Iris pigment epithelial cell (primary cell): ENCODE measurements around the gene ALPP.
"Not testable (repeated sequence)": the region's sequence is repeated elsewhere in the genome, so short reads cannot be mapped to it uniquely, and the experiment has no call there.

Experiments used
- DNase-seq: peaks from one replicate; pipeline ENCODE4 v3.0.0-alpha.2; 2011; ENCODE audit warnings: low read depth

The ALPP gene

DNA sequence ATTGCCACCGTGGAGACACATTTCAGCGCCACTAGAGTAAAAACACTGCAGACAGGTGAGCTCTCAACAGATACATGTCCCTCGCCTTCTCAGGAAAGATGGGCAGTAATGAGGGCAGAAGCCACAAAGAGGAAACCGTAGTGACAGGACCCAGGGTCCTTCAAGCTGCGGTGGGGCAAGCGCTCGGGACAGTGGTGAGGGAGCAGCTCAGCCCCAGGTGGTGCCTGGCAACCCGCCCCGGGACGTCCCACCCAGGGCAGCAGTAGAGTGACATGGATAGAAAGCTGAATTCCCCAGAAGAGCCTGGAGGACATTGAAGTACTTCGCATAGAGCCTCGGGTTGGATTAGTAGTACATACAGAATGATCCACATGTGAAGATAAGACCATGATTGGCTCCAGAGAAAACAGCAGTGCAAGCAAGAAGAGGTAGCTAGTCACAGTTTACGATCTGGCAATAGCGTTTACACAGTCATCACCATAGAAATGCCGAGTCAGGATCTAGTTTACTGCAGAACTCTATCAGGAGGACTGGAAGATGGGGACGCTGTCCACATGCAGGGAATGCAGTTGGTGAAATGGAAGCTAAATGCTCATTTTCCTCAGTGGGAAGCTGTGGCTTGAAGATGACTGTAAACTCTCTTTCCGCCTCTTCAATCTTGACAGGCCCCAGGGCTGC is 37.4 kb upstream of the ALPP start:
- no peak for DNase-seq

- no peak for DNase-seq
Measured at GRCh38 chr2:232341739-232342126, 36.8 kb upstream of the ALPP start.

DNA sequence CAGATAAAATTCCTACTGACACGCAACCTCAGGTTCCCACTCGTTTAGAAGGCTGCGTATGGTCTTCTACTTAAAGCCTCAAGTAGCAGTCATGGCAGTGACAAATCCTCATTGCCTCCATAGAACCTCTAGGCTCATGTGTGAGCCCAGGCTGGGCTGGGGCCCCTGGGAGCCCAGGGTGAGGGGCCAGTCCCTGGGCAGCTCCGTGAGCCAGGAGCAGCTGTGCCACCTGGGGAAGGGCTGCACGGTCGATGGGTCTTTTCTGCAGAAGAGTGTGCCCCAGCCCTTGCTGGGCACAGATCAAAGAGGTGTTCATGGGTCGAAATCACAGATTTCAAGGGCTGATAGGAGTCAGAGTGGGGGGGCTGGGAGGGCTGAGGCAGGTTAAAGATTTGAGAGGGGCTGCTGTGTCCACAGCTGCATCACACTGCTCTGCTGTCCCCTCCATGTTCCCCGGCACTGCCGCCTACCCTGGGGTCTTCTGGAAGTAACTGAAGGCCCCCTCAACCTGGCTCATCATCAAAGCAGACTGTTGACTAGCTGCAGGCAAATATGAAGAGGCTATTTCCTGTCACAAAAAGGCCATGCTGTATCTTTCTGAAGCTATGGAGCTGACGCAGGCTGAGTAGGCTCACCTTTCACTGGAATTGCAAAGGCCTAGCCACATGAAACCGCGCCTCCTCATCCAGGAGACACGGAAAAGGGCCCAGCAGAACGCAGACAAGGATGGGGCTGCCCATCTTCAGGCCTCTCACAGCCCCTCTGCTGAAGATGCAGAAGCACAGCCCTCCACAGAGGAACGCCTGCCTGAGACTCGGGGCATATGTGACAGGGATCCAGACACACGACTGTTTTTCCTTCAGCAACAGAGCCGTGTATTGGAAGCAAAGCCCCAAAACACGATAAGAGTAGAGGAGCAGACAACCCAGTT is 35.7 kb upstream of the ALPP start:
- DNase-seq: no peak

DNA sequence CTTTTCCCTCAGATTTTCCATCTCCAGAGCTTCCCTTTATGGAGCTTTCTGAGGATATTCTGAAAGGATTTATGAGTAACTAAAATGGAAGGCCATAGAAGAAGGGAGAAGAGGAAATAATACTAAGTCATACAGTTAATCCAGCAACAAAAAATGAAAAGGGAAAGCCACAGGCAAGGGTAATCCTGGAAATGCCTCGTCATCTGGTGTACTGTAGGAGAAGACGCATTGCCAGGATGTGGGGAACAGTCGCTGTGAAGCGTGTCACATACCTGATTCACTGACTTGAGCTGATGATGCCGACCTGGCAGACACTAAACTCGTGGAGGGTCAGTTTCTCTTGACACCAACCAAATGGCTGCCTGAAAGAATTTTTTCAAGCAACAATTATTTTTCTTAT is 34.7 kb upstream of the ALPP start:
- no peak for DNase-seq

DNA sequence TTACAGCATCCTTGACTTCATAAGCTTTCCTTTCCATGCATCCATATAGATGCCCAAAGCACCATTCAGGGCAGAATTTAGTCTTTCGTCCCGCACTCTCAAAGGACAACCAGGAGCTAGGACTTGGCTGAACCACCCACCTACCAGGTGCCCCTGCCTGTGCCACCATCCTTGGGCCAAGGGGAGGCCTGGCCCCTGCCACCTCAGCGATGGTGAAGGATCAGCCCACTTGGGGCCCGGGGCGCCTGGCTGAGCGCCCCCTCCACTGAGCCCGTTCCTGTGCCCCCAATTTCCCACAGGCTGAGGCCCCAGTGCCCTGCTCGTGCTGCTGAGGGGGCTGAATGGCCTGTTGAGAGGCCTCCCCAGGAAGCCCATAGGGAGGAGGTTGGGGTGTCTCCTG is 33.3 kb upstream of the ALPP start:
- DNase-seq: no peak

- DNase-seq: no peak
Measured at GRCh38 chr2:232347369-232347768, 31.2 kb upstream of the ALPP start.

DNA sequence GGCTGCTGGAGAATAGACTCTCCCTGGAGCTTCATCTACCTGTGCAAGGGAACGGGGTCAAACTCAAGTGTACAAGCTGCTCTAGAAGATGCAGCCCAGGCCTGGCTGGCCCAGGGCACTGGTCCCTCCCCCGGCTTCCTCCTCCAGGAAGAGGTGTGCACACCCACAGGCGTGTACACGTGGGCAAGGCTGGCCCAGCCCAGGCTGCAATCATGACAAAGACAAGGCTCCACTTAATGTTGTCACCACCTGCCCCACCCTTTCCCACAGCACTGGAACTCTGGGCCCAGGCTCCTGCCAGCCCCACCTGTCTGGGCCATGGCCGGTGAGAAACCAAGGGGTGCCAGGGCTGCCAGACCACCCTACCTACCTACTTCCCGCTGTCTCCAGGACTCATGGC is 29.6 kb upstream of the ALPP start:
- no peak for DNase-seq

DNA sequence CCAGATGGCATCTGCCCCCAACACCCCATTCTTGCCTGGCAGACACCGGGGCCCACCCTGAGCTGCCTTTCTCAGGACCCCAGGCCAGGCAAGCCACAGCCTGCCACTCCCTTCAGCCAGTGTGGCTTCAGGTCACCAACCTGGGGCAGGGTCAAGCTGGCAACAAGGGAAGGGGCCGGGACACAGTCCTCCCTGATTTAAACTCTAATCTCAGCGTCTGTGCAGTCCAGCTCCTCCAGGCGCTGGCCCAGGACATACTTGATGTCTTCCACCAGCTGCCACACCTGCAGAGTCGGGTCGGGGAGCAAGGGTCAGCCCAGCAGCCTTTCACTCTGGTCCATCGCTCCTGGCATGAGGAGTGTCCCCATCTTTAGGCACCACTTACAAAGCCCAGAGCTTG is 29.0 kb upstream of the ALPP start:
- no peak for DNase-seq

- DNase-seq: no peak
Measured at GRCh38 chr2:232349946-232350635, 28.5 kb upstream of the ALPP start.

GRCh38 chr2:232350804-232351685 is 27.5 kb upstream of the ALPP start:
- no peak for DNase-seq

GRCh38 chr2:232351686-232352510 is 26.7 kb upstream of the ALPP start:
- no peak for DNase-seq

GRCh38 chr2:232352511-232353091 is 25.9 kb upstream of the ALPP start:
- no peak for DNase-seq

DNA sequence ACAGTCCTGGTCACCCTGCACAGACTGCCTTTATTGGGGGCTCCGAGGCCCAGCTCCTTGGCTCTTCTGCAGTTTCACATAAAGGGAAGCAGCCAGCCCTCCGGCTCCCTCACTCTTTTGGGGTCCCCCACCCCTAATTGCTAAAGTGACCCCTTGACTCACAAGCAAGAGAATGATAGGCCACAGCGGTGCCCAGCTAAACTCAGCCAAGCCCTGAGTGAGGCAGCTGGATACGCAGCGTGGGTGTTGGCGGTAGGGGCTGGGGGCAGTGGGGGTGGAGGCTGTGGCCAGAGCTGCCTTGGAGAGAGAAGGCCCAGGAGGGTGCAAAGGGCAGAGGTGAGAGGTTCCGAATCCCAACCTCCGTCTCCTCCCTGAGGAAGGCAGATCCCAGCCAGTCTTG is 25.5 kb upstream of the ALPP start:
- DNase-seq: no peak

DNA sequence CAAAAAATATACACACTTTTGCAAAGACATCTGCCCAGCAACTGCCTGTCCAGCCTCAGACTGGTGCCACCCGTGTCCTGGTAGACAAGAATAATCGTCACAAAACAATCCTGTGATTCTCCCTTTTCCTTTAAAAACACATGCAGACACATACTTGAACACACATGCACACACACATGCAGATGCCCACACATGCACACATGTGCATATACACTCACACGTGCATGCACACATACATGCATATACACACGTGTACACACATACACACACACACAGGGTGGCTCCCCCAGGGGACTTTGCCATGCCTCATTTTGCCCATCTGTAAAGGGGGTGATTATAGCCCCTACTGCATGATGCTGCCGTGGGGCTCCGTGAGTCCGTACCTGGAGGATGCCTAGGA is 24.9 kb upstream of the ALPP start:
- DNase-seq: no peak

GRCh38 chr2:232354069-232354468 is 24.5 kb upstream of the ALPP start:
- no peak for DNase-seq

- no peak for DNase-seq
Measured at GRCh38 chr2:232361646-232362045, 16.9 kb upstream of the ALPP start.

- DNase-seq: no peak
Measured at GRCh38 chr2:232362174-232362900, 16.2 kb upstream of the ALPP start.

GRCh38 chr2:232363064-232363783 is 15.3 kb upstream of the ALPP start:
- DNase-seq: not testable (repeated sequence)
